Measurements from ENCODE around the gene ZFP92. TPM values are rescaled to one million over a fixed set of nuclear protein-coding genes. Genes with fewer than 3 reads are reported as not detected.
A peak's percentile ranks its signal among the peaks of the same experiment; 100 is the strongest.

Gene ZFP92
- total and polyA plus RNA-seq, 10 of the 15 experiments (the other 5 are each of a cell fraction or from before 2014, with no cell fraction given) = 0.02 to 1.6 (median 0.09) TPM; not detected in 2

GRCh38 chrX:153454901-153455550 is 43.8 kb downstream of the ZFP92 start:
- no peaks in the 10 kb centered on the region for H3K9me3 ChIP-seq (replicated peaks; ENCODE audit: control insufficient read depth, insufficient read depth, low read length)
- no peak overlapping the region for H3K4me2 ChIP-seq (ENCODE audit: control insufficient read depth, insufficient read depth)
- no peaks in the 10 kb centered on the region for H3K4me1 ChIP-seq (ENCODE audit: control insufficient read depth, insufficient read depth, low read length)
- BruUV-seq (replicated peaks) = no TSS peak
- intact Hi-C loops (cut with micrococcal nuclease; ENCODE audit: unreplicated experiment) = no loop called here
- H3K36me3 ChIP-seq (ENCODE audit: control insufficient read depth in 2 of 2, insufficient read depth in 2 of 2, low read length in 1 of 2) = peaks cover 0 to 2% of the 10 kb centered on the region in 2 experiments; a peak in 2 of 4 replicates
- no peak overlapping the region for H3K4me3 ChIP-seq
- no peaks in the 10 kb centered on the region for H3K79me2 ChIP-seq (ENCODE audit: control insufficient read depth, insufficient read depth, low read length)
- CTCF ChIA-PET = no interaction called here
- 84% methylated on average over 15 of the region's 16 CpGs for whole genome bisulfite sequencing (ENCODE audit: insufficient coverage, insufficient replicate concordance, low lambda C conversion rate, missing lambda C conversion rate)
- in situ Hi-C loops (cut with MboI) = no loop called here
- no peak overlapping the region for H3K27ac ChIP-seq (ENCODE audit: control insufficient read depth, insufficient read depth)
- SMC1A ChIA-PET (ENCODE audit: uncharacterized antibody, unreplicated experiment) = no interaction called here
- no peak for ATAC-seq
- H3K9ac ChIP-seq (ENCODE audit: control insufficient read depth, insufficient read depth, low read length) = no peak overlapping the region
- POLR2A ChIA-PET = no interaction called here
- no peak for FAIRE-seq
- no peak overlapping the region for H2AFZ ChIP-seq (ENCODE audit: control insufficient read depth, low read depth, low read length)
- no peak for TF ChIP-seq MTA3 (IDR thresholded peaks at IDR 0.05; ENCODE audit: borderline replicate concordance, low read length)
- no peak for TF ChIP-seq SIX5 (IDR thresholded peaks at IDR 0.05; ENCODE audit: low read depth, low read length, severe bottlenecking)
- no peak for TF ChIP-seq WRNIP1 (IDR thresholded peaks at IDR 0.05; ENCODE audit: borderline replicate concordance, low read depth, low read length)
- TF ChIP-seq SMARCA5 (IDR thresholded peaks at IDR 0.05) = no peak
- TF ChIP-seq FOXM1 (IDR thresholded peaks at IDR 0.05; ENCODE audit: low read depth, low read length) = no peak
- no peaks in the 10 kb centered on the region for H3K27me3 ChIP-seq (replicated peaks in 1 of 2; ENCODE audit: control insufficient read depth in 2 of 2, insufficient read depth in 2 of 2, low read length in 1 of 2)
- DNase-seq (ENCODE audit: low read depth, low spot score) = no peak
- no peaks in the 10 kb centered on the region for H4K20me1 ChIP-seq (ENCODE audit: control insufficient read depth, insufficient read depth)
- RAD21 ChIA-PET (ENCODE audit: unreplicated experiment) = no interaction called here

- Histone ChIP-seq H3K4me2 (ENCODE audit: control insufficient read depth, insufficient read depth) (no peak overlapping the region), H3K79me2 (ENCODE audit: control insufficient read depth, insufficient read depth, low read length) (no peaks in the 10 kb centered on the region), H3K4me3 (no peak overlapping the region), H3K9ac (ENCODE audit: control insufficient read depth, insufficient read depth, low read length) (no peak overlapping the region), H3K36me3 (ENCODE audit: control insufficient read depth in 2 of 2, insufficient read depth in 2 of 2, low read length in 1 of 2) (peaks cover 0 to 2% of the 10 kb centered on the region in 2 experiments; a peak in 2 of 4 replicates), H3K27me3 (replicated peaks in 1 of 2; ENCODE audit: control insufficient read depth in 2 of 2, insufficient read depth in 2 of 2, low read length in 1 of 2) (no peaks in the 10 kb centered on the region), H4K20me1 (ENCODE audit: control insufficient read depth, insufficient read depth) (no peaks in the 10 kb centered on the region), H3K27ac (ENCODE audit: control insufficient read depth, insufficient read depth) (no peak overlapping the region), H3K4me1 (ENCODE audit: control insufficient read depth, insufficient read depth, low read length) (no peaks in the 10 kb centered on the region), H2AFZ (ENCODE audit: control insufficient read depth, low read depth, low read length) (no peak overlapping the region), H3K9me3 (replicated peaks; ENCODE audit: control insufficient read depth, insufficient read depth, low read length) (no peaks in the 10 kb centered on the region)
- CTCF ChIA-PET = no interaction called here
- FAIRE-seq = no peak
- ATAC-seq = no peak
- in situ Hi-C loops (cut with MboI) (no loop called here), intact Hi-C loops (cut with micrococcal nuclease; ENCODE audit: unreplicated experiment) (no loop called here)
- POLR2A ChIA-PET = no interaction called here
- TF ChIP-seq BCL3 (IDR thresholded peaks at IDR 0.05; ENCODE audit: borderline replicate concordance, insufficient read depth, low read depth, low read length, poor library complexity, severe bottlenecking) (peak; percentile 24), JUND (IDR thresholded peaks at IDR 0.05; ENCODE audit: low read depth, low read length) (no peak)
- 81% methylated on average over 16 of the region's 16 CpGs for WGBS (ENCODE audit: insufficient coverage, insufficient replicate concordance, low lambda C conversion rate, missing lambda C conversion rate)
- BruUV-seq (replicated peaks) = no TSS peak
- no peak for DNase-seq (ENCODE audit: low read depth, low spot score)
- RAD21 ChIA-PET (ENCODE audit: unreplicated experiment) = no interaction called here
- SMC1A ChIA-PET (ENCODE audit: uncharacterized antibody, unreplicated experiment) = no interaction called here
Measured at GRCh38 chrX:153455571-153455970, 44.3 kb downstream of the ZFP92 start.
